Amniotic epithelial cell (primary cell): Measurements from ENCODE around the gene DNASE1L1.

Experiments used
- DNase-seq: peaks from one replicate; pipeline ENCODE4 v3.0.0-alpha.2; 2010; ENCODE audit warnings: low read depth

The DNASE1L1 gene

DNA sequence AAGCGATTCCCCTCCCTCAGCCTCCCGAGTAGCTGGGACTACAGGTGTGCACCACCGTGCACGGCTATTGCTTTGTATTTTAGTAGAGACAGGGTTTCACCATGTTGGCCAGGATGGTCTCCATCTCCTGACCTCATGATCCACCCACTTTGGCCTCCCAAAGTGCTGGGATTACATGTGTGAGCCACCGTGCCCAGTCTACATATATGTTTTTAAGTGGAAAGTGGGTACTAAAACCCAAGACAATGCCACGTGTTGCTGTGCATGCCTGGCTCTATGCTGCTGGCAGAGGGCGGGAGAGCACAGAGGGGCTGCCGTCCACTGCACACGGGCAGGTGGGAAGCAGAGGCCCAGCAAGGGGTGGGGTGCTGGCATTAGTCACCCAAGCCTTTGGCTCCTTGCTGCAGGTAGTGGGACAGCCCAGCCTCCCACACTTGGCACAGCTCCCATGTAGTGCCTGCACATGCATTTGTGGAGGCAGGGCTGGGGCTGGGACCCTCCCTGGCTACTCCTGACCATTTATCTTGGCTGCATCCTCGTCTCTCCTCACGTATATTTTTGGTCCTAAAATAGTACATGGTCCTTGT lies 26.5 kb downstream of the DNASE1L1 start:
- DNase-seq = no peak

DNA sequence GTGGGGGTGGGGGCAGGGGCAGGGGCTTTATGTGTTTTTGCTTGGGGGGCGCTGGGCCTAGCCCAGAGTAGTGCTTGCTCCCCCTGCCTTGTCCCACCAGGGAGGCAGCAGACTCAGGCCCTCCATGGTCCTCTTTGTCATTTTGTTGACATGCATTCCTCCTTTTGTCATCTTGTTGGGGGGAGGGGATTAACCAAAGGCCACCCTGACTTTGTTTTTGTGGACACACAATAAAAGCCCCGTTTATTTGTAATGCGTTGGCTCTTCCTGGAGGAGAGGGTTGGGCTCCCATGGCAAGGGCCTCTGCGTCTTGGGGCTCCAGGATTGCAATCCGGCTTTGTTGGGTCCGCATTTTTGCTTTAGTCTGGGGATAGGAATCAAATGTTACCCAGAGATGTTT lies 27.8 kb downstream of the DNASE1L1 start:
- no peak for DNase-seq

DNA sequence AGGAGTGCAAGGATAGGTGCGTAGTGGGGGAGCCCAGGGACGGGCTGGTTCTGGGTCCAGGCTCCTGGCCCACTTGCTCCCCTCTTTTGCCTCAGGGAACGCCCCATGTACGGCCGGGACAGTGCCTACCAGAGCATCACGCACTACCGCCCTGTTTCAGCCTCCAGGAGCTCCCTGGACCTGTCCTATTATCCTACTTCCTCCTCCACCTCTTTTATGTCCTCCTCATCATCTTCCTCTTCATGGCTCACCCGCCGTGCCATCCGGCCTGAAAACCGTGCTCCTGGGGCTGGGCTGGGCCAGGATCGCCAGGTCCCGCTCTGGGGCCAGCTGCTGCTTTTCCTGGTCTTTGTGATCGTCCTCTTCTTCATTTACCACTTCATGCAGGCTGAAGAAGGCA lies 28.3 kb downstream of the DNASE1L1 start:
- DNase-seq = no peak

DNA sequence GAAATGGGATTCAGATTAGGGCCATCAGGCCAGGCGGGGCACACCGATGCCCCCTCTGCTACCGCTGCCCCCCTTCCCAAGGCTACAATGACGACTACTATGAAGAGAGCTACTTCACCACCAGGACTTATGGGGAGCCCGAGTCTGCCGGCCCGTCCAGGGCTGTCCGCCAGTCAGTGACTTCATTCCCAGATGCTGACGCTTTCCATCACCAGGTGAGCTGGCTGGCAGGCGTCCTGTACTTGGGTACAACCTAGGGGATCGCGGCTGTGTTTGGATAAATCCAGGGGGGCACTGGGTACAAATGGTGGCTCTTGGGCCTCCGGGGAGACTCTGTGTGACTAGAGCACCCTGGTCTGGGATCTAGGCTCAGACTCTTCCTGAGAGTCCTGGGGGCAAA lies 28.9 kb downstream of the DNASE1L1 start:
- DNase-seq = no peak

DNA sequence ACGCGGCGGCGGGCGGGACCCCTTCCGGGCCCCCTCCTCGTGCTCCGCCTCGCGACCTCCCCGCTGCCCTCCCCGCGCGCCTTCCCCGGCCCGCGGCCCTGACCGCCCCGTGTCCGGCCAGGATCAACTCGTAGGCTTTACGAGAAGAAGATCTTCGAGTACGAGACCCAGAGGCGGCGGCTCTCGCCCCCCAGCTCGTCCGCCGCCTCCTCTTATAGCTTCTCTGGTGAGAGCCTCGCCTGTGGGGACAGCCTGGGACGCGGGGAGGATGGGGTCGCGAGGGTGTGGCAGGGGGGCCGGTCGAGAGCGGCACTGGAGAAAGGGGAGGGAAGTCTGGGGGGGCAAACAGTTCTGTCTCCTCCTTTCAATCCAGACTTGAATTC lies 29.5 kb downstream of the DNASE1L1 start:
- no peak for DNase-seq

DNA sequence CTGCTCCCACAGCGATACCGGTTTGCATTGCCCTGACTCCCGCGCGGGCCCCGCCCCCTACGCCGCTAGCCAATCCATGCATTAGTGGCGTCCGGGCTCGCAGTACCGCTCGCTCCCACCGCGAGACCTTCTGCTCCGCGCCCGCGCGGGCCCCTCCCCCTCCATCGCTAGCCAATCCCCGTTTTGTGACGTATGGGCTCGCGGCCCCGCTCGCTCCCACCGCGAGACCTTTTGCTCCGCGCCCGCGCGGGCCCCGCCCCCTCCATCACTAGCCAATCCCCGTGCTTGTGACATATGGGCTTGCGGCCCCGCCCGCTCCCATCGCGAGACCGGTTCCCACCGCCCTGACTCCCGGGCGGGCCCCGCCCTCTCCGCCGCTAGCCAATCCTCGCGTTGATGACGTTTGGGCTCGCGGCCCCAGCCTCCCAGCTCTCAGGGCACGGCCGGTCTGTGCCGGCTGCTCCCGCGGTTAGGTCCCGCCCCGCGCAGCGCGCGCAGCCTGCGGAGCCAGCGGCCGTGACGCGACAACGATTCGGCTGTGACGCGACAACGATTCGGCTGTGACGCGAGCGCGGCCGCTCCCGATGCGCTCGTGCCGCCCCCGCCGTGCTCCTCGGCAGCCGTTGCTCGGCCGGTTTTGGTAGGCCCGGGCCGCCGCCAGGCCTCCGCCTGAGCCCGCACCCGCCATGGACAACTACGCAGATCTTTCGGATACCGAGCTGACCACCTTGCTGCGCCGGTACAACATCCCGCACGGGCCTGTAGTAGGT lies 30.1 kb downstream of the DNASE1L1 start, which contains the start of gene EMD:
Gene EMD (plus strand): TSS at position 497 of the 770 bp plus-strand sequence. CDS start 190 bp downstream, at position 687.
- DNase-seq = peak; percentile 94

DNA sequence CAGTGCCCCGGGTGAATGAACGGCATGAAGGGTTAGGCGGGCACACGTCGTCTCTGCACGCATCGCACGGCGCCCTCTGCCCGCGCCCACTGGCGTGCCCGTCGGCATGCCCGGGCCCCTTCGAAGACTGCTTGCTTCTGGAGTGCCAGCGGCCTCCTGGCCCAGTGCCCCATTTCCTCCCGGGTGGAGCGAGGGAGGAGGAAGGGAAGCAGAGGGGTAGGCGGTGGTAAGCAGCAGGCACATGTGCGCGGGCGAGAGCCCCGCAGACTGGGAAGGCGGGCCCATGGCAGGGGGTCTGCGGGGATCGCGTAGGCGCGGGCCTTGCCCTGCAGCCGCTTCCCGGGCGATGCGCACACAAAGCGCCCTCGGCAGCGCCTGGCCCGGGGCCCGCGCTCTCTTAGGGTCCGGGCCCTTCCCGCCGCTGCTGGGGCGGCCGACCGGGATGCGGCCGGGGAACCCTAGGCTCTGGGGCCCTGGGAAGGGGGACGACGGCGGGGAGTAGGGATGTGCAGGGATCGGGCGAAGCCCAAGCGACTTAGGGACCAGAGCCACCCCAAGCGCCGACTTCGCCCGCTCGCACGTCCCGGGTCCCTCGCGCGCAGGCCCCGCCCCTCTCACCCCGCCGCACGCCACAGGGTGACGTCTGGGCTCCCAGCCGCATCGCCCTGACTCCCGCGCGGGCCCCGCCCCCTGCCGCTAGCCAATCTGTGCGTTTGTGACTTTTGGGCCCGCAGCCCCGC lies 30.8 kb downstream of the DNASE1L1 start:
- DNase-seq = peak; percentile 35

DNA sequence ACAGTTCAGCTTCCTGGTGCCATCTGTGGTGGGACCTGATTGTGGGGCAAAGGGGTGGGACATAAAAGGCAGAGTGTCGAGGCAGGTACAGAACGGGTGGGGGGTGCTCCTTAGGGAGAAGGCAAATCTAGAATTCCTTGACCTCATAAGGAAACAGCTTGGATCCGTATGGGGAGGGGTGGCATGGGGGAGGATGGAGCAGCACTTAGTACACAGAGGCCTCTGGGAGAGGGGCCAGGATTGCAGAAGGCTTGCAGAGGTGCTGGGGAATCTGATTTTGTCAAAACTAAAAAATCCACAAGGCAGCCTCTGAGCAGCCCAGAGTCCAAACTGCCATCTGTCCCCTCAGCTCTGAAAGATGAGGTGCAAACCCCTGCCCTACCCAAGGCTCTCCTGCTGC lies 32.3 kb downstream of the DNASE1L1 start:
- no peak for DNase-seq

DNA sequence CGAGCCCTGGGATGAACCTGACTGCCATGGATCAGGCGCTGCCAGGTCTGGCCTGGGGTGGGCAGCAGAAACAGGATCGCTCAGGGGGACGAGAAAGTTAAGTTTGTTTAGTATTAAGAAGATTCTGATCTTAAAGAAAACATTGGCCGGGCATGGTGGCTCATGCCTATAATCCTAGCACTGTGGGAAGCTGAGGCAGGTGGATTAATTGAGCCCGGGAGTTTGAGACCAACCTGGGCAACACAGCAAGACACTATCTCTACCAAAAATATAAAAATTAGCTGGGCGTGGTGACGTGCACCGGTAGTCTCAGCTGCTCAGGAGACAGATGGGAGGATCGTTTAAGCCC lies 33.9 kb downstream of the DNASE1L1 start:
- no peak for DNase-seq

DNA sequence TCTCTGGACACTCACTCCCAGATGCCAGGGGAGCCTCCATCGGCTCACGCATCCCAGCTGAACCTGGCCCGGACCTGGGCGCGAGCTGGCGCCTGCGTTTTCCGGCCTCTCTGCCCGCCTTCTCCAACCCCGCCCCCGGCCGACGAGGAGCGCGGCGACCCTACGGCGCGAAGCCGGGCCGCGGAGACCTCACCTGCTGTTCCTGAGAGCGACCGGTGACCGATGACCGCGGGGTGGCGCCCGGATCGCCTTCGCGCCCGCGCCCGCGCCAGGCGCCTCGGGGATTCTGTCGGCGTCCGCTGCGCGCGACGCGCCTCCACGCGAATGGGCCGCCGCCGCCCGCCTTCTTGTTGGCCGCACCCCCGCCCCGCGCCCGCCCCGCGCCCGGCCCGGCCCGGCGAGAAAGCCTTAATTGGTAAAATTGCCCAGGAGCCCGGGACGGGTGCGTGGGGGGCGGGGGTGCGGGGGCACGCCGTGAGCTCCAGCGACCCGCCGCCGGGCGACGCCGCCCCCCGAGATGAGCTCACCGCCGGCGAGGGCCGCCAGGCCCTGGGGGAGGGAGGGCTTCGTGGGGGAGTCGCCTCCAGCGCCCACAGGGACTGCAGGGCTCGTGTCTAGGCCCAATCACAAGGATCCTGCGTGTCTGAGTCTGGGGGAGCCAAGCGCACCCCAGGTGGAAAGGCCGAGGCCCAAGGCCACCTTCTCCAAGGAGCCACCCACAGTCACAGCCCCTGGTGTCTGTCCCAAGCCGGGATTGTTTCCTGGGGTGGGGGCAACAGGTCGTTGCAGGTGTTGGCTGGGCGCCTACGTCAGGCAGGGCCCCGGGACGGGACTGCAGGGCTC lies 34.5 kb downstream of the DNASE1L1 start, which contains the start of gene FLNA:
Gene FLNA (minus strand): TSS at position 322 of the 843 bp plus-strand sequence. CDS start 3,389 bp downstream, outside the sequence.
- no peak for DNase-seq

DNA sequence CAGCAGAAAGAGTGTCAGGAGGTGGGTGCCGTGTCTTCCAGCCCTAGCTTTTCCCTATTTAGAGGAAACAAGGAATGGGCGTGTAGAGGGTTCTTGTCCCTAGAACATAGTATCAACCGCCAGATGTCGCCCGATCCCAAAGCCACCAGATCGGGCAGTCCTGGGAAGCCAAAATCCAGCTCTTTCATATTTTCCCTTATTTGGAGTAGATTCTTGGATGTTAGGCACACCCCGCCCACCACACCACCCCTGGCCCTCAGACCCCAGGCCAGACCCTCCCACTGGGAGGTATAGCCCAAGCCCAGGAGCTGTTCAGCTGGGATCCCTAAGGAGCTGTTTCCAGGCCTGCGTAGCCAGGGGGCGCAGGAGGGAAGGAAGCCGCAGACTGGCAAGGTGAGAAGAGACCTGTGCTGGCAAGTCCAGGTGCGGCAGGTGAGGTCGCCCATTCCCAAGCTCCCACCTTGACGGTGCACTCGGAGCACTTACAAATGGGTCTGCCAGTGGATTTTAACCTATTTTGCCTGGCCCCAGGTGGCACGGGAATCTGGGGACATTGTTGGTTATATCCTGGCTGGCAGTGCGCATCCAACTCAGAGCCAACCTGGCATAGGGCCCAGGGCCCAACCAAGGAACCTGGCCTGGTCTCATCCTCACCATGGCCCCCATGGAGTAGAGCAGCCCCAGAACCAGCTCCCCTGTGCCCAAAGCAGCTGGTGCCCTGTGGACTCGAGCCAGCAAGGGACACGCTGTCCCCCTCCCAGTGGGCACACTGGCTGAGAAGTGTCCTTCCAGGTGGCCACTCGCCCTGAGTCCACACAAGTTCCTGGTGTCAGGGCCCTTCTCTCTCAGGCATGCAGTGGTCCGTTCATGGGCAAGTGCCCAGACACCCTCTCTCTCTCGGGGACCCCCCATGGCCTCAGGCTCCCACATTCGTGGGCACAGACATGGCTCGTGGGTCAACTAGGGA lies 35.4 kb downstream of the DNASE1L1 start:
- DNase-seq = peak; percentile 37

DNA sequence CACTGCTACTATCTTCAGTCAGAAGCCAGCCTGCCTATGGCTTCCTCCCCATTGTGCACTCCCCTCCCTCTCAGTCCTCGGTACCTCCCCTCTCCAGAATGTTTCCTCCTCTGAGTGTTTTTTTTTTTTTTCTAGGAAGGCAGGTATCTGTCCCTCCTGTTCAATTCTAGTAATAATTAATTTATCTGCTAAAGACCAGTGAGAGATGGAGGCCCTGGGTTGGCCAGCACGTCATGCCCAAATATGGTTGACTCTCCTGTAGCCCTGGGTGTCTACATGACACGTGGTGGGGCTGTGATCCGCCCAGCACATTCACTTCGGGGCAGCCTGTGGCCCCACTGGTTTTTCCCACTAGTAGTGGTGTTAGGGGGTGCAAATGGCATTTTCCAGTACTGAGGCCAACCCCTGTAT lies 36.4 kb downstream of the DNASE1L1 start:
- DNase-seq = no peak

DNA sequence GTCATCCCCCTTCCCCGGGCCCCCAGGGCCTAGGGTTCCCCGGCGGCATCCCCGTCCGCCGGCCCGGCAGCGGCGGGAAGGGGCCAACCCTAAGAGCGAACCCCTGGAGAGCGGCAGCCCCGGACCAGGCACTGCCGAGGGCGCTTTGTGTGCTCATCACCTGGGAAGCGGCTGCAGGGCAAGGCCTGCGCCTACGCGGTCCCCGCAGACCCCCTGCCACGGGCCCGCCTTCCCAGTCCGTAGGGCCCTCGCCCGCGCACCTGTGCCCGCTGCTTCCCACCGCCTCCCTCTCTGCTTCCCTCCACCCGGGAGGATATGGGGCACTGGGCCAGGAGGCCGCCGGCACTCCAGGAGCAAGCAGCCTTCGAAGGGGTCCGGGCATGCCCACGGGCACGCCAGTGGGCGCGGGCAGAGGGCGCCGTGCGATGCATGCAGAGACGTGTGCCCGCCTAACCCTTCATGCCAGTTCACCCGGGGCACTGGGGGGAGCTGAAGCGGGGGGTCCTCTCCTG lies 37.2 kb downstream of the DNASE1L1 start:
- DNase-seq = no peak

DNA sequence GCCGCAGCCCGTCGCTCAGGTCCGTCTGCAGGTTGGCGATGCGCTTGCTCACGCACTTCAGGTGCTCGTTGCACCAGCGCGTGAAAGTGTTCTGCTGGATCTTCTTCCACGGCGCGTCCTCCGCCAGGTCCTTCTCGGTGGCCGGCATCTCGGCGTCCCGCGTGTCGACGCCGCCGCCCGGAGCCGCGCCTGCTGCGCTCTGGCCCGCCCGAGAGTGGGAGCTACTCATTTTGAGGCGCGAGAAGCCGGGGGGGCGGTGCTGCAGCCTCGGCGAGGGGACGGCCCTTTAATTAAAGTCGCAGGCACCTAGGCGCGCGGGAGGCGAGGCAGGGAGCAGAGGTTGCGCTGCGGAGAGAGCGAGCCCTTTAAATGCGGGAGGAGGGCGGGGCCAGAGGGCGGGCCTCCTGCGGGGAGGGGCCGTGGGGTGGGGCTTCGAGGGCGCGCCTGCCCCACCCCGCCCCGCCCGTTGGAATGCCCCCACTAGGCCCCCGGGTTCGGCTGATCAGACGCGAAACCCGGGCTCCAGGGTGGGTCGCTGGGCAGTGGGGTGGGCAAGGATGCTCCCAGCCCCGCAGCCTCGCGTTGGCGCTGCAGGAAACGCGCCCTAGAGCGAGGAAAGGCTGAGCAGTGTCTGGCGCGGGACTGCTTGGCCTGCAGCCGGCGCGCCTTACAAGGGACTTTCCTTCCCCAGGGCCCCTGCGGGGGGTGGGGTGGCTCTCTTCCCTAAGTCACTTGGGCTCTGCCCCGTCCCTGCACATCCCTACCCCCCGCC lies 37.9 kb downstream of the DNASE1L1 start:
- peak; percentile 87 for DNase-seq

DNA sequence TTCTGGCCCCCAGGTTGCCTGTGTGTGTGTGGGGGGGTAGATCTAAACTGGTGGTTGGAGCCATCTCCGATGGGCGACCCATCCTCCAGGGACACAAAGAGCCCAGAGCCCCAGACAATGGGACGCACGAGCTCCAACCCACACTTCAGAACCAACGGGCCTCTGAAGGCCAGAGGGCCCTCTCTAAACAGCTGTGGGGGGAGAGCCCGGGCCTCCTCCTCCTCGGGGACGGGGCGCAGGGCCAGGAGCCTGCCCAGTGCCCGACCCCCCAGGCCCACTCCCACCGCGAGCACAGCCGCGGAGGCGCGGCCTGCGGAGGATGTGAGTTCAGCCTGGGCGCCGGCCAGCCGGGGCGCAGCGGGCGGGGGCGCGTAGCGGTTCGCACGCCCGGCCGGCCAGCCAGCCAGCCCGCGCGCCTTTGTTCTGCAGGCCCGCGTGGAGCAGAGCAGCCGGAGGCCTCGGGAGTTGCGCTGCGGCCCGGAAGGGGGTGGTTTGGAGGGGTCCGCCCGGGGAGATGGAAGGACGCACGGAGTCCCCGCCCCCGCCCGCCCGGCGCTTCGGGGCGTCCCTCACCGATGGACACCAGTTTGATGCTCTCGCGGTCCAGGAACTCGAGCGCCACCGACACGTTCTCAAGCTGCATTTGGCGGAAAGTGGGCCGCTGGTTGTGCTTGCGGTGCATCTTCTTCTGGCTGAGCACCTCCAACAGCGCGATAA lies 38.6 kb downstream of the DNASE1L1 start:
- no peak for DNase-seq

DNA sequence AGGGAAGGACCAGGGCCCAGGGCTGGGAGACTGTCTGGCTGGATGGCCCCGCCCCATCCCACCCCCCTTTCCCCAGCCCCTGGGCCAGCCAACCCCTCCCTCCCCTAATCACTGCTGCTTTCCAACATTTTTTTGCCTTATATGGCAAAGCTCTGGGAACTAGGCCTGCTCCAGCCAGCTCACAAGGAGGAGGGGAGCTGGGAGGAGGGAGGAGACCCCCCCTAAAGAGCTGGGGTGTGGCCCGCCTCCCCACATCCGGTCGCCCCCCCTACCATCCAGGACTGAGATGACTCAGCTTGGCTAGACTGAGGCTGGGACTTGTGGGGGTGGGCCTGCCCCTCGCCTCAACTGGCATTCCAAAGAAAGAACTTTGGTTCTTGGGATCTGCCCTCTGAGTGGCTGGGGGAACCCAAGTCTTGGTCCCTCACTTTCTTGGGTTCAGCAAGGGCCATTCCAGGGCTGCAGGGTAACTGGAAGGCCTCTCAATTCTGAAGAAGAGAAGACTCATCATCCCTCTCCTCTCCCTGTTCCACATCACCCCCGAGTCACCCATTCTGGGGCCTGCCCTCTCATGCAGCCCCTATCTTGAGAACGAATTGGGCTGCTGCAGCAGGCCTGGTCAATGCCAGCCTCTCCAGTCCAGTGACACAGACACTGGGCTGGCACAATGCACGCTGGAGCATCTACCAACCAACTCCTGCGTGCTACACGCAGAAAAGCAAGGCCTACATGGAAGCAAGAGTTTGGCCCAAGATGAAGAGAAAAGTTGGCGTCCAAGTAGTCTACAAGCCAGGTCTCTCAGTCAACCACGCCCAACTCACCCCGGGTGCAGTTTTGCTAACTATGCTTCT lies 39.4 kb downstream of the DNASE1L1 start:
- DNase-seq = peak; percentile 96

DNA sequence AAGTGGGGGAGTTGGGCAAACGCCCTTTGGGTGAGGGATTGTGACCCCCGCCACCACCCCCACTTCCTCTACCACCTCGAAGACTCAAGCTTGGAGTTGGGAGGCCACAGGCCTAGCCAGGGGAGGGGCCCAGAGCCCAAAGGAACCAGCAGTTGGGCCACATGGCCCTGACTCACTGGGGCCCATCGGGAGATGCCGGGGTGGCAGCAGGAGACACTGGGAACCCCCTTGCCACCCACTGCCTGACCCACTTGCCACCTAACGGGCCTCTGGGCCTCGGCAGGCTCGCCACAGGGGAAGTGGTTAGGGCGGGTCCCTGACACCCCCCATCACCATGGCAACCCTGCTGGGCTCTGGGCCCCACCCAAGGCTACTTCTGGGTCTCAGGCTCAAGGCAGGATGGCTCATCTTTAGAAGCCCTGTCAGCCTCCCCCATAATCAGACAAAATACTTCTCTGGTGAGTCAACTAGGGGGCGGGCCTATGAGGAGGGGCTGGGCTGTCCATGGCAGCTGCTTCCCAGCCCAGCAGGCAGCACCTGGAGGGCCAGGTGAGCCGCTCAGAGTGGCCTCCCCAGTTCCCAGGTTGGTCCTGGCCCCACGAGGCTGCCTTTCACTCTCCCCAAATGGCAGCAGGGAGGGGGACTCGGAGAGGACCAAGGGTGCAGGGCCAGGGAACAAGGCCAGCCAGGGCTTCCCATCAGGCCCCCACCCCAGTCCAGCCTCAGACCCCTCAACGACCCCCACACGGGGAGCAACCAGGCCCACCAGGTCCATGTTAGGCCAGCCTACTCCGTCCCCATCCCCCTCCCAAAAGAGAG lies 40.2 kb downstream of the DNASE1L1 start:
- DNase-seq = peak; percentile 93
